Bronchial epithelial cell (primary cell): ENCODE measurements around the gene NR6A1. TPM values are rescaled to one million over a fixed set of nuclear protein-coding genes. Genes with fewer than 3 reads are reported as not detected.

ENCODE experiments used
- DNase-seq: peaks from one replicate; pipeline ENCODE4 v3.0.0-alpha.2; 2010; ENCODE audit warnings: low read depth
- FAIRE-seq: peaks from 2 replicates; lab custom pipeline; 2011; peaks lifted over from hg19 to GRCh38; lab: Jason Lieb, UNC
- H3K27me3 ChIP-seq: 2 replicates; pipeline ENCODE4 v1.5.1; 2011; ENCODE audit warnings: low read length; ENCODE audit not compliant: control insufficient read depth, insufficient read depth
- H3K36me3 ChIP-seq: 2 replicates; pipeline ENCODE4 v1.5.1; 2011; ENCODE audit warnings: low read length; ENCODE audit not compliant: control insufficient read depth, insufficient read depth
- H3K4me3 ChIP-seq: 2 replicates; pipeline ENCODE4 v1.5.1; 2011; ENCODE audit warnings: mild to moderate bottlenecking, low read depth, low read length, control low read depth
- CTCF ChIP-seq: IDR thresholded peaks from 2 replicates; pipeline ENCODE4 v1.5.1; 2011; ENCODE audit warnings: mild to moderate bottlenecking, moderate library complexity, low read length, control low read depth, inconsistent platforms; ENCODE audit not compliant: insufficient read depth, severe bottlenecking
- total RNA-seq: library from RNA; depleted of rRNA; stranded (reverse); fragments of >200 nt; gene quantifications from 2 replicates; pipeline ENCODE4 v1.2.1, GENCODE V29; 2014

NR6A1 gene
- total RNA-seq, 1 donor from 2014 or later, result 2.9 TPM

- Histone ChIP-seq H3K27me3 (no peaks in the 10 kb centered on the region), H3K4me3 (no peak overlapping the region), H3K36me3 (peaks cover 1% of the 10 kb centered on the region)
- FAIRE-seq (no peak), DNase-seq (no peak)
- TF ChIP-seq CTCF, result no peak
Observed at GRCh38 chr9:124788542-124789217, 17.6 kb upstream of the NR6A1 start.

DNA sequence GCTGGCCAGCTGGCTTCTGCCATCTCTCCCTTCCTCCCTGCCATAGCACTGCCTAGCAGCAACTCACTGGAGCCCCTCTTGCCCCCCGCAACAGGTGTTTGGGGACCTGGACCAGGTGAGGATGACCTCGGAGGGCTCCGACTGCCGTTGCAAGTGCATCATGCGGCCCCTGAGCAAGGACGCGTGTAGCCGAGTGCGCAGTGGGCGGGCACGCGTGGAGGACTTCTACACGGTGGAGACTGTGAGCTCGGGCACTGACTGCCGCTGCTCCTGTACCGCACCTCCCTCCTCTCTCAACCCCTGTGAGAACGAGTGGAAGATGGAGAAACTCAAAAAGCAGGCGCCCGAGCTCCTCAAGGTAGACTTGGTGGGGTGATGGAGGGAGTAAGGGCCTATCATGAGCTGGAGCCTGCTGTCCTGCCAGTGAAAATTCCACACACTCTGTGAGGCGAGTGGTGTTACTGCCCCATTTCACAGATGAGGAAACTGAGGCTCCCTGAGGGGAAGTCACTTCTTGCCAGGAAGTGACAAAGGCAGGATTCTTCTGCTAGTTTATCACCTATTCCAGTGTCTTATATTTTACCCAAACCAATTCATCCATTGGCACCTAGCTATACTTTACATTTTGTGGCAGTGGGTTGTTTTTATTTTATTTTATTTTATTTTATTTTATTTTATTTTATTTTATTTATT lies 15.9 kb upstream of the NR6A1 start:
- no peak overlapping the region for H3K4me3 ChIP-seq

GRCh38 chr9:124784509-124784908 lies 13.4 kb upstream of the NR6A1 start:
- DNase-seq (no peak), FAIRE-seq (no peak)
- Histone ChIP-seq H3K4me3 (no peak overlapping the region), H3K27me3 (no peaks in the 10 kb centered on the region), H3K36me3 (no peaks in the 10 kb centered on the region)
- no peak for TF ChIP-seq CTCF

More for the DNA sequence above, 15.9 kb upstream of the NR6A1 start:
- TF ChIP-seq CTCF, result no peak
- H3K27me3 ChIP-seq, result no peaks in the 10 kb centered on the region
- no peaks in the 10 kb centered on the region for H3K36me3 ChIP-seq
- DNase-seq (no peak), FAIRE-seq (no peak)

GRCh38 chr9:124783830-124784229 lies 12.7 kb upstream of the NR6A1 start:
- Histone ChIP-seq H3K36me3 (no peaks in the 10 kb centered on the region), H3K27me3 (no peaks in the 10 kb centered on the region), H3K4me3 (no peak overlapping the region)
- TF ChIP-seq CTCF, result no peak
- DNase-seq (no peak), FAIRE-seq (no peak)

DNA sequence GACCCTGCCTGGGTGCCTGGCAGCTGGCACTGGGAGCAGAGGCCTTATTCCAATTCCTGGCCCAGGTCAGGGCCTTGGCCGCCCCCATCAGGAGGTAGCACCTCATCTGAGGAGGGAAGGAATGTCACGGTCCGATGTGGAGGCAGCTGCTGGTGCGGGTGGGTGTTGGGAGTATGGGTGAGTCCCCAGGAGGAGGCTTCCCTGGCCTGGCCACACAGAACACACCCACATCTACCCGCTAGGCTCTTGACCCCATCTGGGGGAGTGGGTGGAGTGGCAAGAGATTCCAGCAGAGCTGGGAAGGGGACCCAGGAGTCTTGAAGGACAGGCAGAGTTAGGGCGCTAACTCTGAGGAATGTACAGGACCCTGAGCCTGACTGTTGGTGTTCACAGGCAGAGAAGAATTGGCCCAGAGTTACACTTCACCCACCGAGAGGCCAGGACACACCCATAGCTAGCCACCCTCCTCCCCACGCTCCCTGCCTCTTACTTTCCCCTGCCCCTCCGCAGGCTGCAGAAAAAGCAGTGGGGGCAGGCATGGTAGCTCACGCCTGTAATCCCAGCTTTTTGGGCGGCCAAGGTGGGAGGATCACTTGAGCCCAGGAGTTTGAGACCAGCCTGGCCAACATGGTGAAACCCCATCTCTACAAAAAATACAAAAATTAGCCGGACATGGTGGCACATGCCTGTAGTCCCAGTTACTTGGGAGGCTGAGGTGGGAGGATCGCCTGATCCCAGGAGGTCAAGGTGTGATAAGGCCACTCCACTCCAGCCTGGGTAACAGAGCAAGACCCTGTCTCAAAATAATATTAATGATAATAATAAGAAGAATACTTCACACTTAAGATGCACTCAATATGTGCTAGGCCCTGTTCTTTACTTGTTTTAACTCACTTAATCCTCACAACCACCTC lies 11.8 kb upstream of the NR6A1 start:
- FAIRE-seq (peak; percentile 81), DNase-seq (no peak)
- no peaks in the 10 kb centered on the region for H3K27me3 ChIP-seq
- no peak overlapping the region for H3K4me3 ChIP-seq
- TF ChIP-seq CTCF, result no peak
- H3K36me3 ChIP-seq, result no peaks in the 10 kb centered on the region
